Stimulated activated CD8-positive, alpha-beta memory T cell treated with anti-CD3 and anti-CD28 coated beads, Interleukin-15, amount 100 ng/mL, for 24 hours (primary cell): ENCODE results near the gene GNB1L.

Experiments
- DNase-seq: peaks from one replicate; pipeline ENCODE4 v3.0.0-alpha.2; 2020; ENCODE audit warnings: low read depth

GNB1L gene

GRCh38 chr22:19748991-19749664 is 105.5 kb downstream of the GNB1L start:
- DNase-seq = no peak

GRCh38 chr22:19748139-19748538 is 106.5 kb downstream of the GNB1L start:
- DNase-seq = no peak

GRCh38 chr22:19747551-19747950 is 107.1 kb downstream of the GNB1L start:
- no peak for DNase-seq

- no peak for DNase-seq
Measured at GRCh38 chr22:19746726-19747125, 107.9 kb downstream of the GNB1L start.

GRCh38 chr22:19745155-19746101 is 109.2 kb downstream of the GNB1L start:
- no peak for DNase-seq

- DNase-seq = no peak
Measured at GRCh38 chr22:19744350-19745006, 110.2 kb downstream of the GNB1L start.

- DNase-seq = no peak
Measured at GRCh38 chr22:19743651-19744050, 111.0 kb downstream of the GNB1L start.

- DNase-seq = no peak
Measured at GRCh38 chr22:19743081-19743480, 111.6 kb downstream of the GNB1L start.

GRCh38 chr22:19742160-19743066 is 112.3 kb downstream of the GNB1L start:
- no peak for DNase-seq

GRCh38 chr22:19741053-19741452 is 113.6 kb downstream of the GNB1L start:
- DNase-seq = no peak

GRCh38 chr22:19740586-19740985 is 114.1 kb downstream of the GNB1L start:
- DNase-seq = no peak

- DNase-seq = no peak
Measured at GRCh38 chr22:19739911-19740449, 114.7 kb downstream of the GNB1L start.

- no peak for DNase-seq
Measured at GRCh38 chr22:19739448-19739895, 115.2 kb downstream of the GNB1L start.

- DNase-seq = no peak
Measured at GRCh38 chr22:19738664-19739447, 115.8 kb downstream of the GNB1L start.

GRCh38 chr22:19737846-19738663 is 116.6 kb downstream of the GNB1L start:
- DNase-seq = no peak

GRCh38 chr22:19735665-19736510 is 118.8 kb downstream of the GNB1L start:
- DNase-seq = no peak

- DNase-seq = no peak
Measured at GRCh38 chr22:19734837-19735382, 119.8 kb downstream of the GNB1L start.

GRCh38 chr22:19734163-19734562 is 120.5 kb downstream of the GNB1L start:
- DNase-seq = no peak
